DND-41 (cell line): ENCODE results near the gene TTC1.

Source experiments
- EZH2 ChIP-seq: IDR thresholded peaks from 3 replicates; pipeline ENCODE4 v1.6.1; 2012; ENCODE audit warnings: borderline replicate concordance, low read depth, mild to moderate bottlenecking, moderate library complexity, low read length, inconsistent platforms; ENCODE audit not compliant: severe bottlenecking
- TF ChIP-seq, protein P1 (sequence below): IDR thresholded peaks from 2 replicates; pipeline ENCODE4 v1.5.1; 2012; ENCODE audit warnings: borderline replicate concordance, low read length, moderate library complexity, mild to moderate bottlenecking; ENCODE audit not compliant: poor library complexity, severe bottlenecking; ENCODE audit errors: extremely low read depth

DNA sequence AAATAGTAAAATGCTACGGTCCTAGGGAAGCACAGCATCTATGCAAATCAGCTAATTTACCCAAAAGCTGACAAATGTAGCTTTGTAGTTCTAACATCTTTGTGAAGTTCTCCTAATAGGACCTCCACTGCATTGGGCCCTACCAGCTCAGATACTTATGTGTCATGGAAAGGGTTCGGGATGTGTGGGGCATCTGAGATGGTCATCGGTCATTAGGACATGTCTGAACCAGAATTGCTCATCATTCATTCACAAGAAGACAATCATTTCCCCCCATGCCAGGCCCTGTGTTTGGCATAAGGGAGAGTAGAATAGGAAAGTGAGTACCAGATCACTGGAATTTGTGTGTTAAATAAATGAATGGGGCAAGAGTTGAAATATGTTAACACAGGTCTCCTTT, 74.6 kb downstream of the TTC1 start:
- TF ChIP-seq, protein P1, sequence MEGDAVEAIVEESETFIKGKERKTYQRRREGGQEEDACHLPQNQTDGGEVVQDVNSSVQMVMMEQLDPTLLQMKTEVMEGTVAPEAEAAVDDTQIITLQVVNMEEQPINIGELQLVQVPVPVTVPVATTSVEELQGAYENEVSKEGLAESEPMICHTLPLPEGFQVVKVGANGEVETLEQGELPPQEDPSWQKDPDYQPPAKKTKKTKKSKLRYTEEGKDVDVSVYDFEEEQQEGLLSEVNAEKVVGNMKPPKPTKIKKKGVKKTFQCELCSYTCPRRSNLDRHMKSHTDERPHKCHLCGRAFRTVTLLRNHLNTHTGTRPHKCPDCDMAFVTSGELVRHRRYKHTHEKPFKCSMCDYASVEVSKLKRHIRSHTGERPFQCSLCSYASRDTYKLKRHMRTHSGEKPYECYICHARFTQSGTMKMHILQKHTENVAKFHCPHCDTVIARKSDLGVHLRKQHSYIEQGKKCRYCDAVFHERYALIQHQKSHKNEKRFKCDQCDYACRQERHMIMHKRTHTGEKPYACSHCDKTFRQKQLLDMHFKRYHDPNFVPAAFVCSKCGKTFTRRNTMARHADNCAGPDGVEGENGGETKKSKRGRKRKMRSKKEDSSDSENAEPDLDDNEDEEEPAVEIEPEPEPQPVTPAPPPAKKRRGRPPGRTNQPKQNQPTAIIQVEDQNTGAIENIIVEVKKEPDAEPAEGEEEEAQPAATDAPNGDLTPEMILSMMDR = no peak
- TF ChIP-seq EZH2 = no peak
